Activated CD8-positive, alpha-beta memory T cell treated with anti-CD3 and anti-CD28 coated beads for 4 hours (primary cell): ENCODE results near the gene CDKAL1.
"Not testable (repeated sequence)": the region's sequence is repeated elsewhere in the genome, so short reads cannot be mapped to it uniquely, and the experiment has no call there.

Experiments used
- DNase-seq, 2 donors: peaks; one replicate each; pipeline ENCODE4 v3.0.0-alpha.2; 2020; ENCODE audit warnings: low read depth in 2 of 2

The CDKAL1 gene

GRCh38 chr6:21024616-21025015 is 490.4 kb downstream of the CDKAL1 start:
- DNase-seq = no peak

- DNase-seq = no peak
These were observed 492.5 kb downstream of the CDKAL1 start for GRCh38 chr6:21026576-21027273.

- DNase-seq = no peak
These were observed 493.2 kb downstream of the CDKAL1 start for GRCh38 chr6:21027507-21027906.

- no peak for DNase-seq
These were observed 496.9 kb downstream of the CDKAL1 start for GRCh38 chr6:21031182-21031581.

GRCh38 chr6:21033084-21033483 is 498.8 kb downstream of the CDKAL1 start:
- DNase-seq = no peak

- no peak for DNase-seq
These were observed 499.3 kb downstream of the CDKAL1 start for GRCh38 chr6:21033575-21034026.

GRCh38 chr6:21034345-21034744 is 500.1 kb downstream of the CDKAL1 start:
- no peak for DNase-seq

- DNase-seq = no peak
These were observed 503.2 kb downstream of the CDKAL1 start for GRCh38 chr6:21037453-21037852.

- no peak for DNase-seq
These were observed 505.7 kb downstream of the CDKAL1 start for GRCh38 chr6:21039926-21040325.

- no peak for DNase-seq
These were observed 511.0 kb downstream of the CDKAL1 start for GRCh38 chr6:21045135-21045700.

- DNase-seq = no peak
These were observed 512.0 kb downstream of the CDKAL1 start for GRCh38 chr6:21046276-21046675.

GRCh38 chr6:21048047-21048446 is 513.8 kb downstream of the CDKAL1 start:
- no peak for DNase-seq

GRCh38 chr6:21049148-21049547 is 514.9 kb downstream of the CDKAL1 start:
- no peak for DNase-seq

- DNase-seq = no peak
These were observed 515.3 kb downstream of the CDKAL1 start for GRCh38 chr6:21049572-21049971.

GRCh38 chr6:21050935-21051334 is 516.7 kb downstream of the CDKAL1 start:
- no peak for DNase-seq

GRCh38 chr6:21051777-21052176 is 517.5 kb downstream of the CDKAL1 start:
- DNase-seq = no peak

GRCh38 chr6:21053612-21054011 is 519.4 kb downstream of the CDKAL1 start:
- DNase-seq = no peak

GRCh38 chr6:21055480-21055879 is 521.2 kb downstream of the CDKAL1 start:
- not testable (repeated sequence) for DNase-seq

- no peak for DNase-seq
These were observed 527.6 kb downstream of the CDKAL1 start for GRCh38 chr6:21061892-21062291.

- DNase-seq = no peak
These were observed 530.6 kb downstream of the CDKAL1 start for GRCh38 chr6:21064756-21065340.

- DNase-seq = no peak
These were observed 533.3 kb downstream of the CDKAL1 start for GRCh38 chr6:21067521-21067920.

GRCh38 chr6:21070620-21071019 is 536.4 kb downstream of the CDKAL1 start:
- no peak for DNase-seq

- DNase-seq = no peak
These were observed 537.7 kb downstream of the CDKAL1 start for GRCh38 chr6:21071780-21072468.
